ENCODE measurements around the gene PAFAH1B1. TPM values are rescaled to one million over a fixed set of nuclear protein-coding genes. Genes with fewer than 3 reads are reported as not detected.

The PAFAH1B1 gene
- polyA plus RNA-seq, 2 of the 4 experiments (the other 2 are of a cell fraction) = 122 to 197 TPM

DNA sequence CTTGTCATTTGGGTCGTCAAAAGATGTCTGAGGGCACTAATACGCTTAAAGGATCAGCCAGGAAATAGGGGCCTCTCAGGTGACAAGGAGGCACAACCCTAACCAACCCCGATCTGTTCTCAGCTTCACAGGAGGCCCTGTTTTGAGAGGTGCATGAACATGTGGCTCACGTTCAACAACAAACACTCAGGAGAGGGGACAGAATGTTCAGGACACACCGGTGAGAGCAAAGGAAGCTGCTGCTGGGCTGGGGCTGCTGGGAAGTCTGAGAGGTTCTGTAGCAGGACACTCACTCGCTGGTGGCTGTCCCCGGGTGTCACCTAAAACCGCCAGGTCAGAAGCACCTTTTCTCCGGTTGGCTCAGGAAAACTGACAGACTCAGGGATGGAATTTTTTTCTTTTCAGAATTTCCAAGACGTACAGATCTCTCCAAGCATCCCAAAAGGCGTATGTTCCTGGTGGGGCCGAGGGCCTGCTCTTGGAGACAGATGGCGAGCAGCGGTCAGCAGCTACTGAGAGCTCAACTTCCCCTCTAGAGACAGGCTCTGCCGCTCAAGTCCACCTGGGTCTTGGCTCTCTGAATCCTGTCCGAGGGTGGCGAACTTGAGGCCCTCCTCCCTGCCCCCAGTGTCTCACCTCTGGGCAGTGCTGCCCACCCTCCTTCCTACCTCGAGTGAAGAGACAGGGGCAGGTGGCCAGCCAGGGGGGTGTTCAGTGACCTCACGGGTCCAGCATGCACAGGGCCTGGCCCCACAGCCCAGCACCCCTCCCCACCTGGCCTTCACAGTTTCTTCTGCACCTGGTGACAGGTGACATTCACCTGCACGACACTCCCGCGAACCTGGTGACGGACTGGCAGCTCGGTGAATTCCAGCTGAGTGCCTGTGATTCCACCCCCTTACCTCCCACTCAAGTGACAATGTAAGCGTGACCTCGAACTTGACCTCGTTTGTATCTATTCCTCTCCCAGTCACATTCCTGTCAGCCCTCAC, 95.2 kb downstream of the PAFAH1B1 start:
- DNase-seq (ENCODE audit: low read depth in 1 of 2, low spot score in 1 of 2) (no peak), ATAC-seq (peak; percentile 7 to 8; a peak in 5 of 6 replicates), FAIRE-seq (no peak)
- Histone ChIP-seq H3K9me3 (no peaks in the 10 kb centered on the region), H3K4me2 (no peak overlapping the region), H3K4me3 (no peak overlapping the region), H3K27ac (peak overlapping the region in 1 of 2 experiments; percentile 29; a peak in 1 of 6 replicates), H3K4me1 (peaks cover 9% of the 10 kb centered on the region)
- WGBS (ENCODE audit: missing lambda C conversion rate) = 85% methylated on average over 27 of the region's 27 CpGs
- ChIA-PET POLR2A (no interaction called here), CTCF (interaction anchor here (0.6 to 2.3 kb wide), 5 partner anchors 7 to 178 kb away, joined by 3 to 7 read pairs (median 4); no protein-coding TSS in a partner anchor)
- peak; percentile 42; the same call in 1 of the 2 replicates for TF ChIP-seq POLR2AphosphoS2 (conservative IDR thresholded peaks at IDR 0.05; ENCODE audit: low read length)
- TF ChIP-seq, protein P1, sequence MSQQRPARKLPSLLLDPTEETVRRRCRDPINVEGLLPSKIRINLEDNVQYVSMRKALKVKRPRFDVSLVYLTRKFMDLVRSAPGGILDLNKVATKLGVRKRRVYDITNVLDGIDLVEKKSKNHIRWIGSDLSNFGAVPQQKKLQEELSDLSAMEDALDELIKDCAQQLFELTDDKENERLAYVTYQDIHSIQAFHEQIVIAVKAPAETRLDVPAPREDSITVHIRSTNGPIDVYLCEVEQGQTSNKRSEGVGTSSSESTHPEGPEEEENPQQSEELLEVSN (IDR thresholded peaks at IDR 0.05; ENCODE audit: borderline replicate concordance, low read depth) = no peak
- TF ChIP-seq, protein P2, sequence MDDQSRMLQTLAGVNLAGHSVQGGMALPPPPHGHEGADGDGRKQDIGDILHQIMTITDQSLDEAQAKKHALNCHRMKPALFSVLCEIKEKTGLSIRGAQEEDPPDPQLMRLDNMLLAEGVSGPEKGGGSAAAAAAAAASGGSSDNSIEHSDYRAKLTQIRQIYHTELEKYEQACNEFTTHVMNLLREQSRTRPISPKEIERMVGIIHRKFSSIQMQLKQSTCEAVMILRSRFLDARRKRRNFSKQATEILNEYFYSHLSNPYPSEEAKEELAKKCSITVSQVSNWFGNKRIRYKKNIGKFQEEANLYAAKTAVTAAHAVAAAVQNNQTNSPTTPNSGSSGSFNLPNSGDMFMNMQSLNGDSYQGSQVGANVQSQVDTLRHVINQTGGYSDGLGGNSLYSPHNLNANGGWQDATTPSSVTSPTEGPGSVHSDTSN (IDR thresholded peaks at IDR 0.05) = peak; percentile 30

DNA sequence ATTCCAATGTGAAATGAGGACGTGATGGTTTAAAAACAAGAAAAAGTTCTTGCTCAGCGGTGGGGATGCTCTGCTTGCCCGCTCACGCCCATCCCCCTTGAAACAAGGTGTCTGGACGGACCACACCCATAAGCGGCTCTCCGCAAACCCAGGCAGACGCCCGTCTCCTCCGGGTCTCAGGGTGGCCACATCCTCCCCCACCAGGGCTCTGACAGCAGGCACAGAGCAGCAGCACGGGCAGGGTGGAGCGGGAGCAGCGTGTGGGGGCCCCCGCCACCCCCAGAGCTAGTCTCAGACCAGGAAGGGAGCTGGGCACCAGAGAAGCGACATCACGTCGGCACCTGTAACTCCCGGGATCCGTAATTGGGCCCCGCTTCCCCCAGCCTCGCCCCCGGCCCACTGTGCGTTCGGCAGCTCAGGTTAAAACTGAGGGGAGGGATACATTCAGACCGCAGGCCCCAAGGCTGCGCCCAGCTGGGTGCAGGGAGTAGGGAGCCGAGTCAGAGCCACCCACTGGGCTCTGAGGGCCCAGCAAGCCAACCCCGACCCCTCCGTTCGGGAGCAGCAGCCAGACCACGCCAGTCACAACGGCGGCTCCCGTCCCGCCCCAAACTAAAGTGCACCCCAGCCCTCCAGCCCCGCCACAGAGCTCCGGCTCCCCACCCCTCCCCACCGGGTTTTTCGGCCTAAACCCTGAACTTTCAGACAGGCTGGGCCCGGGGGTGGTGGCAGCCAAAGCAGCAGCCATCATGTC, 96.1 kb downstream of the PAFAH1B1 start:
- no peak for TF ChIP-seq CBX2 (IDR thresholded peaks at IDR 0.05; ENCODE audit: borderline replicate concordance, low read depth)
- peak in 1 of 2 experiments; percentile 26; a peak in 1 of 5 replicates for TF ChIP-seq JUN (IDR thresholded peaks at IDR 0.05)
- H3K4me2 ChIP-seq = no peak overlapping the region
- ChIA-PET CTCF (interaction anchor here (0.9 to 1.8 kb wide), 3 partner anchors 12 to 45 kb away, joined by 3 to 5 read pairs (median 3); no protein-coding TSS in a partner anchor), POLR2A (no interaction called here)
- no peaks in the 10 kb centered on the region for H3K9me3 ChIP-seq
- H3K4me3 ChIP-seq = no peak overlapping the region
- DNase-seq (ENCODE audit: low read depth in 1 of 2, low spot score in 1 of 2) (no peak), ATAC-seq (peak; percentile 6 to 7; a peak in 4 of 6 replicates), FAIRE-seq (no peak)
- 85% methylated on average over 32 of the region's 40 CpGs for WGBS (ENCODE audit: missing lambda C conversion rate)
- no peaks in the 10 kb centered on the region; the same call in 2 of the 3 replicates for H3K4me1 ChIP-seq
- no peak overlapping the region; a peak in 1 of 6 replicates for H3K27ac ChIP-seq

DNA sequence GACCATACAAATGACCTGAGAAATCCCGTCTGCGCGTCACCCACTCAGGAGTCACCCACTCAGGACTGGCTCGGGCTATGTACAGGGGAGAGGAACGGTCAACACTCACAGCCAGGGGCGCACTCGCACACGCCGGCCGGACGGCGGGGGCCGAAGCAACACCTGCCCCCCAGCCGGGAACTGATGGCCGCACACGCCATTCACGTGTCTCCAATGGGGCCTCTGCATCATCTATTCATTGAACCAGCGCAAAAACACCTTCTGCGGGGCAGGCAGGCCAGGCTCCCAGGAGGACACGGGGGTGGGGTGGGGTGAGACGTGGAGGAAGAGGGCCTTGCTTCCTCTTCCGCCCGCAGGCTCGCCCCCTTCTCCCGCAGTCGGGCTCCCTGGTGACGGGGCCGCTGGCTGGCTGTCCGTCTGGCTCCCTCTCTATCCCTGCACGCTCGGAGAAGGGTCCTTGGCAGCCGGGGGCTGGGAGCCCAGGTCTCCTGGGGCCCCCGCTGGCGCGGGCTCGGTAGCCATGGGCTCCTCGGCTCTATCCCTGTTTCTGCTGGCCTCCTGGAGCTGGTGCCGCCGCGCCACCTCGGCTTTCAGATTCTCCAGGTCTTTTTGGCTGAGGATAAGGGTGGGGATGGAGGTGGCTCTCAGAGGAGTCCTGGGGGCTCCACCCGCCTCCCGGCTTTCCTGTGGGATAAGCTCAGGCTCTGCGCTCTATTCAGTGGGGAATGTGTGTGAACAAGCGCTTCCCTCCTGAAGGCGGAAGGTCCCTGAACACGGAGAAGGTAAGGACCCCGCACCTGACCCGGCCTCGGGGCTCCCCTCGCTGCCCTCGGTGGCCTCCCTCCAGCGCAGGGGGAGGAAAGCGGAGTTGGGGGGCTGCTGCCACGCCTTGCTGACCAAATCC, 97.0 kb downstream of the PAFAH1B1 start:
- DNase-seq (ENCODE audit: low read depth in 1 of 2, low spot score in 1 of 2) = no peak
- no peak for FAIRE-seq
- H3K9me3 ChIP-seq = no peaks in the 10 kb centered on the region
- ChIA-PET CTCF (interaction anchor here (1.2 kb wide), 1 partner anchor 17 kb away, joined by 3 read pairs; no protein-coding TSS in a partner anchor), POLR2A (no interaction called here)
- WGBS (ENCODE audit: missing lambda C conversion rate) = 96% methylated on average over 48 of the region's 55 CpGs
- ATAC-seq = no peak
- H3K4me3 ChIP-seq = no peak overlapping the region
- H3K4me2 ChIP-seq = no peak overlapping the region
- TF ChIP-seq, protein P3, sequence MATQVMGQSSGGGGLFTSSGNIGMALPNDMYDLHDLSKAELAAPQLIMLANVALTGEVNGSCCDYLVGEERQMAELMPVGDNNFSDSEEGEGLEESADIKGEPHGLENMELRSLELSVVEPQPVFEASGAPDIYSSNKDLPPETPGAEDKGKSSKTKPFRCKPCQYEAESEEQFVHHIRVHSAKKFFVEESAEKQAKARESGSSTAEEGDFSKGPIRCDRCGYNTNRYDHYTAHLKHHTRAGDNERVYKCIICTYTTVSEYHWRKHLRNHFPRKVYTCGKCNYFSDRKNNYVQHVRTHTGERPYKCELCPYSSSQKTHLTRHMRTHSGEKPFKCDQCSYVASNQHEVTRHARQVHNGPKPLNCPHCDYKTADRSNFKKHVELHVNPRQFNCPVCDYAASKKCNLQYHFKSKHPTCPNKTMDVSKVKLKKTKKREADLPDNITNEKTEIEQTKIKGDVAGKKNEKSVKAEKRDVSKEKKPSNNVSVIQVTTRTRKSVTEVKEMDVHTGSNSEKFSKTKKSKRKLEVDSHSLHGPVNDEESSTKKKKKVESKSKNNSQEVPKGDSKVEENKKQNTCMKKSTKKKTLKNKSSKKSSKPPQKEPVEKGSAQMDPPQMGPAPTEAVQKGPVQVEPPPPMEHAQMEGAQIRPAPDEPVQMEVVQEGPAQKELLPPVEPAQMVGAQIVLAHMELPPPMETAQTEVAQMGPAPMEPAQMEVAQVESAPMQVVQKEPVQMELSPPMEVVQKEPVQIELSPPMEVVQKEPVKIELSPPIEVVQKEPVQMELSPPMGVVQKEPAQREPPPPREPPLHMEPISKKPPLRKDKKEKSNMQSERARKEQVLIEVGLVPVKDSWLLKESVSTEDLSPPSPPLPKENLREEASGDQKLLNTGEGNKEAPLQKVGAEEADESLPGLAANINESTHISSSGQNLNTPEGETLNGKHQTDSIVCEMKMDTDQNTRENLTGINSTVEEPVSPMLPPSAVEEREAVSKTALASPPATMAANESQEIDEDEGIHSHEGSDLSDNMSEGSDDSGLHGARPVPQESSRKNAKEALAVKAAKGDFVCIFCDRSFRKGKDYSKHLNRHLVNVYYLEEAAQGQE (IDR thresholded peaks at IDR 0.05) = no peak
- TF ChIP-seq MYC (IDR thresholded peaks at IDR 0.05; ENCODE audit: borderline replicate concordance, low read length) = no peak
- no peak overlapping the region for H3K27ac ChIP-seq
- H3K4me1 ChIP-seq = no peaks in the 10 kb centered on the region
